NCI-H1417 treated with DMSO at 0.1 percent for 48 hours (cell line): ENCODE results near the gene SDHAF2.
"Not testable (repeated sequence)": the region's sequence is repeated elsewhere in the genome, so short reads cannot be mapped to it uniquely, and the experiment has no call there.

Experiments used
- DNase-seq: peaks from one replicate; lab custom pipeline; 2025; lab: John Stamatoyannopoulos, UW

The SDHAF2 gene

DNA sequence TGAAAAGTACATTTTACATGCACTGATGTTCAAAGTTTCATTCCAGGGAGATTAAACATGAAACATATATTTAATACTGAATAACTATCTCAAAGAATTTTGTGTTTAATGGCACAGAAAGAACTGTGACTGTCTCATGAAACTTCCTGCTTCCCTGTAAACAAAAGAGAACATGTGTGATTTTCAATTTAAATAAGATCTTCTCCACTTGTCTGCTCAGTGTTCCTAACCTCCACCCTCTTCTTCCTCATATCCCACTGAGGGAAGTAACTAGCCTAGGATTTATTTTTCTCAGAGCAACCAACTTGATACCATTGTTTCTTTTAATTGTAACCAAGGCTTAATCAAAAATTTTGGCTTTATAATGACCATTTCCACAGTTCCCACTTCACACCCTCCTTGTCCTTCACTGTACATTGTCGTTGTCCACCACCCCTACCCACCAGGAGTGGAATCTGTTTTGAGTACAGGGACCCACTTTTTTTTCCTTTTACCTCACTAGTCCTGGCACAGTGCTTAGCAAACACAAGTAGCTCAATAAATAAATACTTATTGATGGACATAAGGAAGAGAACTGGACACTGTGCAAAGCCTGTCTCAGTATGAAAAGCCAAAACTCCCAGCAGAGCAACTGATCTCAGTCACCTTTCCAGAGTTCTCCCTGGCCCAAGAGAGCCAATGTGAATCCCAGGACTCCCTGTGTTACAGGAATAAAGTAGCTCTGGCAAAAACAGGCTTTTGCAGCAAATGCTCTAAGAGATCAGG lies 4.4 kb upstream of the SDHAF2 start:
- DNase-seq: no peak

DNA sequence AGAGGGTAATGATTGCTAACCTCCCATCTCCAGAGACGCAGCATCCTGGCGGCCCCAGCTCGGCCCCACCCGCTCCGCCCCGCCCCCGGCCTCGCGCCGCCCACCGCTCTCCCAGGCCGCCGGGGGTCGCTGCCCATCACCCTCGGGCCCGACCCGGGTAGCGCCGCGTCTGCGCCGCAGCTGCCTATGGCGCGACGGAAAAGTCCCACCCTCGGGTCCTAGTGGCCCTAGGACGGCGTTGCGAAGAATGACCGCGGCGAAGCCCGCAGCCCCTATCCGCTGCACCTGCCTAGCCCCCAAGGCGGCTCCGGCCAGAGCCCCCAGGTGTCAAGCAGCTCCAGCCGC lies 606 bp upstream of the SDHAF2 start:
- DNase-seq: peak; percentile 31

GRCh38 chr11:61430839-61431238 lies 915 bp downstream of the SDHAF2 start:
- DNase-seq: not testable (repeated sequence)

DNA sequence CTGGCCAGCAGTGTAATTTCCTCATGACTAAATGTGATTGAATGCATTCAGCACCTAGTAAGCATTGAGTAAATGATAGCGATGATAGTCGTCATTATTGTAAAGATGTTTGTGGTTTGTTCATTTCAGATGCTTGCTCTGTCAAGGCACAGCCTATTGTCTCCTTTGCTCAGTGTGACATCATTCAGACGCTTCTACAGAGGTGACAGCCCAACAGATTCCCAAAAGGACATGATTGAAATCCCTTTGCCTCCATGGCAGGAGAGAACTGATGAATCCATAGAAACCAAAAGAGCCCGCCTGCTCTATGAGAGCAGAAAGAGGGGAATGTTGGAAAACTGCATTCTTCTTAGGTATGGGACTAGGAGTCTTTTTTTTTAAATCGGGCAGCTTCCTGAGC lies 7.6 kb downstream of the SDHAF2 start:
- no peak for DNase-seq

DNA sequence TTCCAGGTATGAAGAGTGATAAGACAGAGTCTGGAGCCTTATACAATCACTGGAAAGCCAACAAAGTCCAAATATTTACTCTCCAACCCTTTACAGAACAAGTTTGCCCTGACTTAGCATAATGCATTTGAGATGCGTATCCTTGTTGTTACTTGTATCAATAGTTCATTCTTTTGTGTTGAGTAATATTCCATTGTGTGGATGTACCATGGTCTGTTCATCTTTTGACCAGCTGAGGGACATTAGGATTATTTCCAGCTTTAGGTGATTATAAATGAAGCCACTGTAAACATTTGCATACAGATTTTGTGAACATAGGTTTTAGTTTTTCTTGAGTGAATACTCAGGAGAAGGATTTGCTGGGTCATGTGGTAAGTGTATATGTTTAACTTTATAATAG lies 9.7 kb downstream of the SDHAF2 start:
- DNase-seq: no peak

- DNase-seq: no peak
Measured at GRCh38 chr11:61442616-61443015, 12.7 kb downstream of the SDHAF2 start.

- DNase-seq: no peak
Measured at GRCh38 chr11:61445516-61445915, 15.6 kb downstream of the SDHAF2 start.

- DNase-seq: peak; percentile 39
Measured at GRCh38 chr11:61446211-61446651, 16.3 kb downstream of the SDHAF2 start.

DNA sequence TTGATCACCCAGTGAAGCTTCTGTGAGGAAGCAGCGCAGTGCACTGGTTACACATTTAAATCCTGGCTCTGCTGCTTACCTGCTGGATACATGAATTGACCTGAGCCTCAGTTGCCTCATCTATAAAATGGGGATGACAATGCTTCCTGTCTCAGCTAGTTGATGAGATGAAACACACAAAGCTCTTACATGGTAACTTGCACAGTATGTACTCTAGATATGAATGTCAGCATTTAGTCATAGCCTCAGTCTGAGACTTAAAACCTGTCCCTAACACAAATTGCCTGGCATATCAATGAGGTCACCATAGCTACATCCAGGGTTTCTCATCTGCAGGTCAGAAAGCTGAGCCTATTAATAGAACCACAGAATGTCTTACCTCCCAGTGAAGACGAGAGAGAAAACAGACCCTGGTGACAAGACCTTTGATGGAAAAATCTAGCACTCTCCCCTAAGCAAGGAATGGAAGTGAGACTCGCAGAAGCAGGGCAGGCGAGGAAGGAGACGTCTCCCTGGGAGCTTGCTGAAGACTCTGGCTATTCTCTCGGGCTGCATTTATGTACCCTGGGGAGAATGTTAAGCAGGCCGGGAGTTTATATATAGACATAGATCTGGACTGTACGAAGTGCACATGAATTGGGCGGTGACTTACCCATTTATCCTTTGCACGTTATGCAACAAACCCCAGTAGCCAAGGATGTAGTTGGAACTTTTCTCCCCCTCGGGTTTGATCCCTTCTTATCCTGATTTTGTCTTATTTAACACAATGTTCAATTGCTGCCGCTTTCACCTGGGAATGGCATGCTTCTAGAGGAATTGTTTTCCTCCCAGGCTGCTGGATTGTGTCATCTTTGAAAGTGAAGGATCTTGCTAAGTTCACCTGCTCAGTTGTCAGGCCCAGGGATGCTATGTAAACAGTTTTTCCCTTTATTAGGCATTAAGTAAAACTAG lies 18.0 kb downstream of the SDHAF2 start:
- no peak for DNase-seq

DNA sequence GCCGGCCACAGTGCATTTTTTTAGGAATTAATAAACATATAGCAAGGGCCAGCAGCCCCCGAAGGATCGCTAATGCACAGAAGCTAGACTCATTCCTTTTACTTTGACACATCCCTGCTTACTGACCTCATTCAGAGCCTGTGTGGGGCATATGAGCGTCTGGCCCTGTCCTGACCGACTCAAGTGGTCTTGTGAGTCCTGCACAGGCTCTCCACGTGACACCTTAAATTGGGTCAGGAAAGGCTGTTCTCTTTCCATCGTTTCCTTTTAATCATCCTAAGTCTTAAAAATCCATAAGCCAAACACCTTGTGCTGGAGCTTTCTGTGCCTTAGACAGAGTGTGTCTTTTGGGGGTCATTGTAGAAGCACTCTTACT lies 18.6 kb downstream of the SDHAF2 start:
- DNase-seq: no peak

GRCh38 chr11:61452825-61453224 lies 22.9 kb downstream of the SDHAF2 start:
- no peak for DNase-seq

GRCh38 chr11:61453695-61454094 lies 23.8 kb downstream of the SDHAF2 start:
- DNase-seq: no peak

DNA sequence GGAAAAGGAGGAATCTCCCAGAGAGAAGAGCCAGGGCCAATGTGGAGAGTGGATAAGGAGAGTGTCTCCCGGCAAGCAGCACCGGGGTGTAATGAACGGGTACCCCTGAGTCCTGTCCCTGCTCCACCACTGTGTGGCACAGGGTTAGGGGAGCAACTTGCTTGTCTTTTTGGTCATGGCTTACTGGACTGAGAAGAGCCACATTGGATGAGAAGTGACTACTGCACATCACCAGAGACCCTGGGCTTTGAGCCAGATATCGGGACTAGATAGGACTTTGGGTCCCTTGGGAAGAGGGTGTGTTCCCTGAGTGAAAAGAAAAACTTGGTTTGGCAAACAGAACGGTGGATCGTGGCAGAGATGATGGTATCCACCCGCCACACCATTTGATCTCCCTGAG lies 24.6 kb downstream of the SDHAF2 start:
- DNase-seq: no peak

DNA sequence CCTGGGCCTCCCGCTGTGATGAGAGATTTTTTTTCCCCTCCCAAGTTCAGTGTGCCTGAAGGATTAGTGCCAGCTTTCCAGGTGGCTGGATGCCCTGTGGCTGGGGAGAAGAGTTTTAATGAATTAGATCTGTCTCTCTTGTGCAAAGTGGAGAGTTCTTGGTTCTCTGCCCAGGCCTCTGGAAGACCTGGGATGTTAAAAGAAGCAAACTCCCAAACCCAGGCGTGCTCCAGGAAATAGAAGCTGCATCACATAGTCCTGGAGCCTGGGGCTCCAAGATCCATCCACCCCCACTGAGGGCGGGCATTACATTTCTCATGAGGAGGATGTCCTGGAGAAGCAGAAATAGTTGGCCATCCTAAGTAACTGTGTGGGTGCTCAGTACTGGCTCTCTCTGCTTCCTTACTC lies 30.6 kb downstream of the SDHAF2 start:
- DNase-seq: no peak

DNA sequence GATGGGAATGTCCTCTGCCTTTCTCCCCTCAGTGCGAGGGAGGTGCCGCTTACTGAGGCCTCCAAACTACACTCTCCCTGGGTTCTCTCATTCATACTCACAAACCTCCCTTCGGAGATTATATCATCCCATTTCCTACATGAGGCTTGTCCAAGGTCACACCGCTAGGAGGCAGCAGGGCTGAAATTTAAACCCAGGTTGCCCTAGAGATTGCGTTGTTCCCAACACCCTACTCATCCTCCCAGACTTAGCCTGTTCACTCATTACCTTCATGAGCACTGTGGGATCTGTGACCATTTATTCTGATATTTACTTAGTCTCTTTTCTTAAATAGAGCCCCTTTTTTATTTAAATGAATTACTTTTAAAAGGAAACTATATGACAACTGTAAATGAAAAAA lies 31.1 kb downstream of the SDHAF2 start:
- DNase-seq: no peak

- not testable (repeated sequence) for DNase-seq
Measured at GRCh38 chr11:61467602-61468001, 37.7 kb downstream of the SDHAF2 start.

DNA sequence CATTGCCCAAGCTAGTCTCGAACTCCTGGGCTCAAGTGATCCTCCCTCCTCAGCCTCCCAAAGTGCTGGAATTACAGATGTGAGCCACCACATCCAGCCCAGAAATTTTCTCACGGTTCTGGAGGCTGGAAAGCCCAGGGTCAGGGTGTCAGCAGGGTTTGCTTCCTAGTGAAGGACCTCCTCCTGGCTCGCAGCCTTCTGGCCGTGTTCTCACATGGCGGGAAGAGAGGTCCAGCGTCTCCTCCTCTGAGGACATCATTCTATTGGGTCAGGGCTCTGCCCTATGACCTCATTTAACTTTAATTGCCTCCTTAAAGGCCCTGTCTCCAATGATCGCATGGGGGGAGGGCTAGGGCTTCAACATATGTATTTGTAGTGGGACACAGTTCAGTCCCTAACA lies 38.1 kb downstream of the SDHAF2 start:
- DNase-seq: no peak

GRCh38 chr11:61472282-61472681 lies 42.4 kb downstream of the SDHAF2 start:
- no peak for DNase-seq

GRCh38 chr11:61472868-61473267 lies 42.9 kb downstream of the SDHAF2 start:
- no peak for DNase-seq

- DNase-seq: no peak
Measured at GRCh38 chr11:61473370-61474012, 43.6 kb downstream of the SDHAF2 start.

GRCh38 chr11:61474013-61474643 lies 44.2 kb downstream of the SDHAF2 start:
- DNase-seq: no peak

- no peak for DNase-seq
Measured at GRCh38 chr11:61475433-61475832, 45.5 kb downstream of the SDHAF2 start.
